Caki2 (cell line): ENCODE measurements around the gene LKAAEAR1. TPM values are rescaled to one million over a fixed set of nuclear protein-coding genes. Genes with fewer than 3 reads are reported as not detected.
"Not testable (repeated sequence)": the region's sequence is repeated elsewhere in the genome, so short reads cannot be mapped to it uniquely, and the experiment has no call there.

ENCODE experiments used
- DNase-seq: peaks from one replicate; pipeline ENCODE4 v3.0.0-alpha.2; 2015; ENCODE audit warnings: low read depth
- in situ Hi-C: cut with HindIII; loops from 2 replicates; pipeline ENCODE4 v1.10.0; 2016; ENCODE audit warnings: low sequenced_read_pairs, low pct_unique_long_range_greater_than_20kb, mixed read lengths
- total RNA-seq: library from RNA; depleted of rRNA; stranded (reverse); fragments of >200 nt; shearing (Covaris generic); gene quantifications from 2 replicates; pipeline ENCODE4 v1.2.3, GENCODE V29; 2014; ENCODE audit warnings: low replicate concordance; rRNA removed

The LKAAEAR1 gene, protein sequence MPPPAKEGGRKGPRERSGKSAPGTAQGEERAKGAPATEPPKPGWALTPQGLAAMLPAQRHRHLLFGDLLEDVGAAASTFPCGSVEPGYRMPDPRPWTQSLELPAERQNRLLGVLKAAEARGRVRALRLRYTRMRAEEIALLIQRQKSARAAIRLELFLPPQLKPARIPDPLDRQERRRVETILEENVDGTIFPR
- total RNA-seq: 14.4 and 25.2 TPM in 2 replicates

DNA sequence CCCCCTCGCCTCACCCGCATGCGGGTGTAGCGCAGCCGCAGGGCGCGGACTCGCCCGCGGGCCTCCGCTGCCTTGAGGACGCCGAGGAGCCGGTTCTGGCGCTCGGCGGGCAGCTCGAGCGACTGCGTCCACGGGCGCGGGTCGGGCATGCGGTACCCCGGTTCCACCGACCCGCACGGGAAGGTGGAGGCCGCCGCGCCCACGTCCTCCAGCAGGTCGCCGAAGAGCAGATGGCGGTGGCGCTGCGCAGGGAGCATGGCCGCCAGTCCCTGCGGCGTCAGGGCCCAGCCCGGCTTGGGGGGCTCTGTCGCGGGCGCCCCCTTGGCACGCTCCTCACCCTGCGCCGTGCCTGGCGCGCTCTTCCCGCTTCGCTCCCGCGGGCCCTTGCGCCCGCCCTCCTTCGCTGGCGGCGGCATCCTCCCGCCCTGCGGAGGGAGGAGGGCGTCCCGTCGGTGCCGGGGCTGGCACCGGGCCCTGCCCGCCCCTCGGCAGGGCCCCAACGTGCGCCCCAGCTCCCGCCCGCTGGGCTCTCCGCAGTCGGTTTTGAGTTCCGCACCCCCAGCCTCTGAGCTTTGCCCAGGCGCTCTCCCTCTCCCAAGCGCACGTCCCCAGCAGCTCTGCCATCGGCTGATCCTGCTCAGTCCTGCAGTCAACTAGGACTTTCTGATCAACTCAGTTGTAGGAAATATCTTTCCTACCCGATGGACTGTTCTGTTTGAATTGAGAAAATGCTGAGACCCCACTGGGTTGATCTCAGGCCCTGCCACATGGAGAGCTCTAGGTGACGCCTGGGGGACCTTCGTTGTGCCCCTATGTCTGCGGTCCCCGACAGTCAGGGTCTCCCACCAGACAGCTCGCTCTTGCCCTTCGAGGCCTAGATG, at the start of gene LKAAEAR1:
Gene LKAAEAR1 (minus strand): TSS at position 595 of the 881 bp plus-strand sequence. CDS start 179 bp downstream, at position 416.
- in situ Hi-C loops: no loop called here
- DNase-seq: no peak

DNA sequence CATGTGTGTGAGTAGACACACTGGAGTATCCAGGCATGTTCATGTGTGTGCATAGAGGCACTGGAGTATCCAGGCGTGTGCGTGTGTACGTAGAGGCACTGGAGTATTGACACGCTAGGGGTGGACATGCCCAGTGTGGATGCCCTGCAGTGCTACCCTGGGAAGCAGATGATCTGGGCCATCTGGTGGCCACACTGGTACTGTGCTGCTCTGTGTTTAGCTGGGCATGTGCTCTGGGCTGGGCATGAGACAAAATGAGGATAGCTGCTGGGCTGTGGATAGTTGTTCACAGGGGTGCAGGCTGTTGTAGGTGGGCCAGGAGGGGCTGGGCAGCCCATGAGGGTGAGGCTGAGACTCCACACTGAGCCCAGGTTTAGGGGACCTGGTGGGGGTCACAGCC, 47.2 kb upstream of the LKAAEAR1 start:
- DNase-seq: peak; percentile 18
- in situ Hi-C loops: no loop called here

DNA sequence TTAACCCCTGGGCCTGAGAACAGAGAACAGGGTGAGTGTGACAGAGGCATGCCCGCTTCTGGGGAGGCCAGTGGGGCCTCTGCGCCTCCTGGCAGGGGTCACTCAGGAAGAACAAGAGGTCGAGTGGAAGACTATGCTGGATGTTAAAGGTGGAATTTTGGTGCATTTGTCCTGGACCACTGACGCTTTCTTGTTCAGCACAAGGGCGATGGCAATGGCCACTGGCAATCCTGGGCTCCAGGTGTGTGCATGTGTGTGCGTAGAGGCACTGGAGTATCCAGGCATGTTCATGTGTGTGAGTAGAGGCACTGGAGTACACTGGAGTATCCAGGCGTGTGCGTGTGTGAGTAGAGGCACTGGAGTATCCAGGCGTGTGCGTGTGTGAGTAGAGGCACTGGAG, 46.7 kb upstream of the LKAAEAR1 start:
- no peak for DNase-seq
- in situ Hi-C loops: no loop called here

DNA sequence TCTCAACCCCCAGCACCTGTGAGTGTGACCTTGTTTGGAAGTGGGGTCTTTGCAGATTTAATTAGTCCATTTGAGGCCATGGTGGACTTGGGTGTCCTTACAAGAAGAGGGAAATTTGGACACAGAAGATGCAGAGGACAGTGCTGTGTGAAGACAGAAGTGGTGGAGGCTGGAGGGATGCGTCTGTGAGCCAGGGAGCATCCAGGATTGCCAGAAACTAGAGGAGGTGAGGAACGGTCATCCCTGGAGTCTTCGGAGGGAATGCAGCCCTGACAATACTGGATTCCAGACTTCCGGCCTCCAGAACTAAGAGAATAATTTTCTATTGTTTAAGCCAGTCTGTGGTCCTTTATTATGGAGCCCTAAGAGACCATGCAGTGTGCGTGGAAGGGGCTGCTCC, 46.1 kb upstream of the LKAAEAR1 start:
- DNase-seq: no peak
- in situ Hi-C loops: no loop called here

DNA sequence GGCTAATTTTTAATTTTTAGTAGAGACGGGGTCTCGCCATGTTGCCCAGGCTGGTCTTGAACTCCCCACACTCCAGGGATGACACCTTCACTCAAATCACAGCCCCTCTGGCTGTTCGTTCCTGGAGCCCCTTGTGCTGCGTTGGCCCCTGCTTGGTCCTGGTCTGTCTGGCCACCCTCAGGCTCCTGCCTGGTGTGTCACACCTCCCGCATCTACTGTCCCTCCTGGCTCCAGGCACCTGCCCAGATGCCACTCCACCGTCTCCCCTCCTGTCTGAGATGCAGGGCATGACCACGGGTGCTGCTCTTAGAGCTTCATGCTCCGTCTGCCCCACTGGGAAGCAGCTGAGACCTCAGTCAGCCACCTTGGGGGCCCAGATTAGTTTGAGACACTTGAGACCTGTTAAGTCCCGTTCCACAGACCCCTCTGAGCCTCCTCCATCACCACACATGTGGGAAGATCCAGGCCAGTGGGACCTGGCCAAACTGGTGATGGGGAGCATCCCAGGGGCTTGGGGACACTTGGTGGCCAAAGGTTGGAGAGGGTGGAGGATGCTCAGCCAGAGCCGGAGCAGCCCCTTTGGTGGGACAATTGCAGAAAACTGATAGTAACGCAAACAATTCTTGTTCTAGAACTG, 45.1 kb upstream of the LKAAEAR1 start:
- in situ Hi-C loops: no loop called here
- no peak for DNase-seq

DNA sequence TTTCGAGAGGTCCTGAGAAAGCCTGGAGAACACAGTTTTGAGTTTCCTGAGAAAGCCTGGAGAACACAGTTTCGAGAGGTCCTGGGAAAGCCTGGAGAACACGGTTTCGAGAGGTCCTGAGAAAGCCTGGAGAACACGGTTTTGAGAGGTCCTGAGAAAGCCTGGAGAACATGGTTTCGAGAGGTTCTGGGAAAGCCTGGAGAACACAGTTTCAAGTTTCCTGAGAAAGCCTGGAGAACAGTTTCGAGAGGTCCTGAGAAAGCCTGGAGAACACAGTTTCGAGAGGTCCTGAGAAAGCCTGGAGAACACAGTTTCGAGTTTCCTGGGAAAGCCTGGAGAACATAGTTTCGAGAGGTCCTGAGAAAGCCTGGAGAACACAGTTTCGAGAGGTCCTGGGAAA, 39.3 kb upstream of the LKAAEAR1 start:
- DNase-seq, in situ Hi-C loops: not testable (repeated sequence)

DNA sequence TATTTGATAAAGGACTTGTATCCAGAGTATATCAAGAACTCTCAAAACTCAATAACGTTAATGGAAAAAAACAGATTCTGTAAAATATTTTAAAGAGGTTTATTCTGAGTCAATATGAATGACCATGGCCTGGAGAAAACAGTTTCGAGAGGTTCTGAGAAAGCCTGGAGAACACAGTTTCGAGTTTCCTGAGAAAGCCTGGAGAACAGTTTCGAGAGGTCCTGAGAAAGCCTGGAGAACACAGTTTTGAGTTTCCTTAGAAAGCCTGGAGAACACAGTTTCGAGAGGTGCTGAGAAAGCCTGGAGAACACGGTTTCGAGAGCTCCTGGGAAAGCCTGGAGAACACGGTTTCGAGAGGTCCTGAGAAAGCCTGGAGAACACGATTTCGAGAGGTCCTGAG, 38.7 kb upstream of the LKAAEAR1 start:
- in situ Hi-C loops, DNase-seq: not testable (repeated sequence)

DNA sequence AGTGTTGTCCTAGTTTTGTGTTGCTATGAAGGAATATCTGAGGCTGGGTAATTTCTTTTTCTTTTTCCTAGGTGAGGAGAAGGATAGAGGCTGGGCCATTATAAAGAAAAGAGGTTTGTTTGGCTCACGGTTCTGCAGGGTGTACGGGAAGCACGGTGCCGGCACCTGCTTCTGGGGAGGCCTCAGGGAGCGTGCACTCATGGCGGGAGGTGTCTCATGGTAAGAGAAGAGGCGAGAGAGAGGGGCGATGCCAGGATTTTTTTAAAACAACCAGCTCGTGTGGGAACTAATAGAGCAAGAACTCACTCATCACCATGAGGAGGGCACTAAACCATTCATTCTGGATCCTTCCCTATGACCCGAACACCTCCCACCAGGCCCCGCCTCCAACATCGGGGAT, 37.4 kb upstream of the LKAAEAR1 start:
- no peak for DNase-seq
- in situ Hi-C loops: no loop called here

DNA sequence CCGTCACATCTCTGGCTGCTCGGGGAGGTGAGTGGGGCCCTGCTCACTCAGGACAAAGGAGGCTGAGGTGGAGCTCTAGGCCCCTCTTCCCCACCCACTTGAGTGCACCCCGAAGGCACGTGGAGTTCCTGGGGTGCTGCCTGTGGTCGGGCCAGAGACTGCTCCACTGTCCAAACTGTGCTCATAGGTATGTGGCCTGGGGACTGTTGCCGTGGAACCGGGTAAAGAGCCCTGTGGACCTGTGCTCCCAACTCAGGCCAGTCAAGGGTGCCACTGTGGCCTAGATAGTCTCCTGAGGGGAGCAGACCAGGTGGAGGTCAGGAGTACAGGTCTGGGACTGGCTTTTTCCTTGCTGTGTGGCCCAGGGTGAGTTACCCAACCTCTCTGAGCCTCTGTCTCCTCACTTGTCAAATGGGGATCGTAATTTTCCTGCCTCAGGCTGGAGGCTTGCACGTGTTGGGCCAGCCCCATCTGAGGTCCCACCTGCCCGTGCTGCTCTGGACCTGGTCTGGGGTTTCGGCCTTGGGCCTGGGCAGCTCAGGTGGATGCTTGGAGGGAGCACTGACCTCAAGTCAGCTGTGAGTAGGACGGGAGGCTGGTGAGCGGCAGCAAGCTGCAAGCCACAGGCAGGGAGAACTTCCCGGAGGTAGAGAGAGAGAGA, 35.6 kb upstream of the LKAAEAR1 start:
- no peak for DNase-seq
- in situ Hi-C loops: no loop called here

DNA sequence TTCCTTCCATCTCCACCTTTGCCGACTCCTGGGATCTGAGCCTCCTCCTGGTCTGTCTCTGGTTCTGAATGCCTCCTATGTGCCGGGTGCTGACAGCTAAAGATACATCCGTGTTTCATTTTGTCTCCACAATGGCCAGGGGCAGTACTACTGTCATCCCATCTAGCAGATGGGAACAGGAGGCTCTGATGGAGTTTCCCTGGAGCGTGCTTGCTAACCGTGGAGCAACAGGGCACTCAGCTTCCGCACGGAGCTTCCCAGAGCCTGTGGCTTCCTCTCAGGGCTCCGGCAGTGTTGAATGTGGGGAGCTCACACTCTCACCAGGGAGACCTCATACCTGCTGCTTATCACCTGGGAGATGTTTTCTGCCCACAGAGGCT, 35.1 kb upstream of the LKAAEAR1 start:
- no peak for DNase-seq

DNA sequence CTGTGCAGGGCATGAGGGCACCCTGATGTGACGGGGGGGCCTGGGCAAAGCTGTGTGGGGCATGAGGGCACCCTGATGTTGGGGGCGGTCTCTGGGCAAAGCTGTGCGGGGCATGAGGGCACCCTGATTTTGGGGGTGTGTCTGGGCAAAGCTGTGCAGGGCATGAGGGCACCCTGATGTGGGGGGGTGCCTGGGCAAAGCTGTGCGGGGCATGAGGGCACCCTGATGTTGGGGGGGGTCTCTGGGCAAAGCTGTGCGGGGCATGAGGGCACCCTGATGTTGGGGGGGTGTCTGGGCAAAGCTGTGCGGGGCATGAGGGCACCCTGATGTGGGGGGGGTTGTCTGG, 33.2 kb upstream of the LKAAEAR1 start:
- DNase-seq, in situ Hi-C loops: not testable (repeated sequence)

More for the DNA sequence above, 35.1 kb upstream of the LKAAEAR1 start:
- in situ Hi-C loops: no loop called here

DNA sequence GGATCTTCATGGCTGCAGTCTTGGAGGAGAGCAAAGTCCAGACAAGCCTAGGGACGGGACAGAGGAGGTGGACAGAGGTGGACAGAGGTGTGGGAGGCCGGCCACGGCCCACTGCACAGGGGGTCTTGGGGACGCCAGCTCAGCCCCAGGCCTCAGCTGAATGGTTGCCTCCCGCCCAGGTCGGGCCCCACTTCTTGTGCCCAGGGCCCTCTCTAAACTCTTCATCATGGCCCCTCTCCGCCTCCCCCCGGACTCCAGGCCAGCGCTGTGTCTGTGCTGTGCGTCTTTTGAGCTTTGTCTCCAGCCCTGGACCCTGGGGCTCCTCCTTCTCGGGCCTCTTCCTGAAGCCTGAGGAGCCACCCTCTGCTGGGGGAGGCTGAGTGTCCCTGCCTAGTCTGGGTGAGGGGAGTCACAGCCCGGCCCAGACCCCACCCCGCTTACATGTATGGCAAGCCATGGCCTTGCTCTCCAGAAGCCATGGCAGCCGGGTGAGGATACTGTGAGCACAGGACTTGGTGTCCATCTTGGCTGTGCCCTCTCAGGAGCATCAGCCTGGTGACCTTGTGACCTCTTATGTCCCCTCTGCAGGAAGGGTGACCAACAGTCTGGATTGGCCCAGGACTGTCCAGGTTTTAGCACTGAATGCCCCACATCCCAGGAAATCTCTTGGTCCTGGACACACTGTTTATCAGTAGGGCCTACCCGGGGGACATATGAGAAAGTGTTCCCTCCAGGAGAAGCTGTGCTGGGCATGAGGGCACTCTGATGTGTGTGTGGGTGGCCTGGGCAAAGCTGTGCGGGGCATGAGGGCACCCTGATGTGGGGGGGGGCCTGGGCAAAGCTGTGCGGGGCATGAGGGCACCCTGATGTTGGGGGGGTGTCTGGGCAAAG, 32.6 kb upstream of the LKAAEAR1 start:
- no peak for DNase-seq
- in situ Hi-C loops: no loop called here

DNA sequence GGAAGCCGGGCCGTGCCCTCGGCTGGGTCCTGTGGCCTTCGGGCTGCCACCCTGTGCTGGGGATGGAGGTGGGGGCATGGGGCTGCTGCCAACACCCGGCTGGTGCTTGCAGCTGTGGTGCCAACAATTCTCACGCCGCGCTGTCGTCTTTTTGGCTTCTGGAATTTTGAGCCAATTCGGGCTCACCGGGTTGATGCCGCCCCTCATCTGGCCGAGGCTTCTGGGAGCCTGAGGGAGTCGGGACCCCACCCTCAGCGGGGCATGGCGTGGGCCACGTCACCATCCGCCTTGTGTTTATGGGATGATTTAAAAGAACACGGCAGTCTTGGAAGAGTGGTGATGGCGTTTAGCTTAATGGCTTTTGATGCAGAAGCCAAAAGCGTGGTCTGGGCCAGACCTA, 31.8 kb upstream of the LKAAEAR1 start:
- in situ Hi-C loops: no loop called here
- DNase-seq: no peak

DNA sequence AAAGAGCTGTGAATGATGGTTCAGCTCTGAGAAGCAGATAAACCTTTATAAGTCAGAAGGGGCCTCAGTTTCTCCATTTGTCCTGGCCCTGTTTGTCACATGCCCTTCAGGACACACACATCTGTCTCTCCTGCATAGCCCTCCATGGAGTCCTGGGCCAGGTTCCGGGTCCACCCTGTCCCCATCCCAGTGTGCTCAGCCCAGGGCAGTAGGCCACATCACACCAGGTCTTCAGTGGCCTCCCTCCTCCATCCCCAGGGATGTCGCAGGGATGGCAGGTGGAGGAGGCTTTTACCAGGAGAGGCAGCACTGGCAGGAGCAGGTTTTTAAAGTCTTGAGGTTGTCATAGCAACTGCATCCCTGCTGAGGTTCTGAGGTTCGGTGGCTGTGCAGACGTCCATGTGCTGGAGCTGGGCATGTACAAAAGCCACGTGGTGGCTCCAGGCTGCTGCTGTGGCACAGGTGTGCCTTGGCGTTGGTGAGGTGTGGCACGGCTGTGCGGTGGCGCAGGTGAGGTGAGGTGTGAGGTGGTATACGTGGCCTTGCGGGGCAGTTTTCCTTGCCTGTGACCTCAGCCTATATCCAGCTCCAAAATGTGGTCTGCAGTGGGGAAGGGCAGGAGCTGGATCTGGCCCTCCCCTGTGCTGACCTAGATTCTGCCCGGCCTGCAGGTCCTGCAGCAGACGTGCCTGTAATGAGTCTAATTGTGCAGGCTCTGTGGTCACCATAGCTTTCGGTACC, 31.1 kb upstream of the LKAAEAR1 start:
- no peak for DNase-seq
- in situ Hi-C loops: no loop called here

DNA sequence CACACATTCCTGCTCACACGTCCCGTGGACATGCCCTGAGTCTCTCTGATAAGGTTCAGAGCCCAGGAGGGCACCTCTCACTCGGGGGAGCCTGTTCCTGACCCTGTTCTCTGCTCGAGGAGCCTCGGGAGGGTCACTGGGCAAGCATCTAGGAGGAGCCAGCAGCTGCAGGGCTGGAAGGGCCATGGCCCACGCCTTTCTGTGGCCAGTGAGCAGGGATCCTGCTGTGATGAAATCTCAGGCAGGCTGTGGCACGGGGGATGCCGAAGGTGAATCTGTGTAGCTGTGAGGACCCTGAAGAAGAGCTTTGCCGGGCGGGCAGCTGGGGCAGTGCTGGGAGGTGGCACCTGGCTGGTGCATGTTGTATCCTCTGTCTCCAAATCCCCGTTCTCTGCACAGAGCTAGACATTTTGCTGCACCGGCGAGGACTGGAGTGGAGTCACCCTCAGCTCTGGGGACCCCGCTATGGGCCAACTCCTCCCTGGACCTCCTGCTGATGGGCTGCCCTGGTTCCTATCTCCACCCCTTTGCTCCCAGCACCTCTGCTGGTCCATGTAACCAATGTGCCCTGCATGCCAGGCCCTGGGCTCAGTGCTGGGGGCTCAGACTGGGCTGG, 30.3 kb upstream of the LKAAEAR1 start:
- DNase-seq: no peak
- in situ Hi-C loops: no loop called here

DNA sequence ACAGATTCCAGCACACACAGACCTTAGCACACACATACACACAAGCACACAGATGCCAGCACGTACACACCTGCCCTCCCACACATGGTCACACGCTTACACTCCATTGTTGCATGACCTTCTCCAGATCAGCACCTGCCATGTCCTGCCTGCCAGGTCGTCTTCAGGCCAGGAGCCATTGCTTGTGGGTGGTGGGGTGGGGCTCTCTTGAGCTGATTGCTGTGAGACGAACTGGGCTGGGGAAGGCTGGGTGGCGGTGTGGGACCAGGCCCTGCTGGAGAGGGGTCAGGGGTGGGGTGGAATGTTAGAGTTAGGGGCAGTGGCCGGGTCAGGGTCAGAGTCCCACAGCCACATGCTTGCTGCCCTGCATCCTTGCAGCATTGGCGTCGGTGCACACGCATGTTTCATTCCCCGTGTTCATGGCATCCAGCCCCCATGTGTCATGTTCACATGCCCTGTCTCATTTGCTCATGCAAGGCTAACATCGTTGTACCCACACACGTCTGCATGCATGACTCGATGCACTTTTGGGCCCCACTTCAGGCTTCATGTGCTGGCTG, 29.7 kb upstream of the LKAAEAR1 start:
- in situ Hi-C loops: no loop called here

DNA sequence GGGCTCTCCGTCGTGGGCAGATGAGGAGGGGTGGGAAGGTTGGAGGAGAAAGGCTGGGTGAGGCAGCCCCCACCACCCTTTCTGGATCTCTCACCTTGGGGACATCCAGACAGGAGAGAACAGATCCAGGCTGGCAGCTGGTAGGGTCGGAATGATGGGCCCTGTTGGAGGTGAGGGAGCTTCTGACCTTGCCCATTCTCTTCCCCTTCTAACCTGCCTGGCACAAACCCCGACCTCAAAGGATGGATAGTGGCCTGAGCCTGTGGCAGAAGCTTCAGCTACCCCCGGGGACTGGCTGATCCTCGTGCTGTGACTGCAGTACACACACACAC, 29.2 kb upstream of the LKAAEAR1 start:
- in situ Hi-C loops: no loop called here
- DNase-seq: no peak

More for the DNA sequence above, 29.7 kb upstream of the LKAAEAR1 start:
- DNase-seq: no peak
